SU-DHL-6 (cell line): ENCODE data around the gene CAMK2D.

ENCODE experiments used
- H2AFZ ChIP-seq: fragments of 200-600 bp; sonication (generic); 2 replicates; pipeline ENCODE4 v1.6.1; 2014; ENCODE audit warnings: low read depth, mild to moderate bottlenecking, moderate library complexity, mixed read lengths, antibody characterized with exemption, low read length; ENCODE audit not compliant: severe bottlenecking
- H3F3A ChIP-seq: fragments of 200-600 bp; shearing (Covaris generic); 2 replicates; pipeline ENCODE4 v1.6.0; 2016; ENCODE audit warnings: antibody characterized with exemption, mild to moderate bottlenecking; ENCODE audit not compliant: insufficient read depth
- H3K27ac ChIP-seq: fragments of 200-600 bp; sonication (generic); 2 replicates; pipeline ENCODE4 v1.5.1; 2016; ENCODE audit warnings: low read depth, mild to moderate bottlenecking, low read length, moderate library complexity, mixed read lengths
- H3K27me3 ChIP-seq: fragments of 200-600 bp; sonication (generic), shearing (Covaris generic); 2 replicates; pipeline ENCODE4 v1.6.0; 2014; ENCODE audit warnings: mild to moderate bottlenecking, low read length
- H3K36me3 ChIP-seq: fragments of 200-600 bp; sonication (generic); 2 replicates; pipeline ENCODE4 v1.6.1; 2014; ENCODE audit warnings: mild to moderate bottlenecking, low read length, mixed read lengths
- H3K4me2 ChIP-seq: fragments of 300-600, 200-600 bp; shearing (Covaris generic), sonication (generic); 2 replicates; pipeline ENCODE4 v1.6.0; 2014; ENCODE audit warnings: low read length, low read depth, mild to moderate bottlenecking; ENCODE audit not compliant: poor library complexity, severe bottlenecking
- H3K4me3 ChIP-seq: fragments of 200-600 bp; sonication (generic); 2 replicates; pipeline ENCODE4 v1.5.1; 2014; ENCODE audit warnings: antibody characterized with exemption, low read length, mild to moderate bottlenecking, mixed read lengths; ENCODE audit not compliant: insufficient read depth, poor library complexity, severe bottlenecking
- H3K79me2 ChIP-seq: fragments of 200-600 bp; sonication (generic); 2 replicates; pipeline ENCODE4 v1.6.1; 2014; ENCODE audit warnings: mild to moderate bottlenecking, low read length, moderate library complexity; ENCODE audit not compliant: insufficient read depth
- H3K9ac ChIP-seq: fragments of 200-600 bp; sonication (generic); 2 replicates; pipeline ENCODE4 v1.7.0; 2014; ENCODE audit warnings: mild to moderate bottlenecking, low read length
- H3K9me2 ChIP-seq: fragments of 200-600 bp; sonication (generic); replicated peaks from 2 replicates; pipeline ENCODE4 v1.6.1; 2014; ENCODE audit warnings: low read length; ENCODE audit not compliant: insufficient read depth
- H3K9me3 ChIP-seq: fragments of 200-600 bp; sonication (generic); 2 replicates; pipeline ENCODE4 v1.6.1; 2014; ENCODE audit warnings: low read length, mixed read lengths; ENCODE audit not compliant: insufficient read depth
- H4K20me1 ChIP-seq: fragments of 200-600 bp; sonication (generic); 2 replicates; pipeline ENCODE4 v1.6.1; 2014; ENCODE audit warnings: low read depth, mild to moderate bottlenecking, antibody characterized with exemption, low read length, moderate library complexity, mixed read lengths
- EZH2phosphoT487 ChIP-seq: fragments of 200-600 bp; sonication (generic), shearing (Covaris generic); conservative IDR thresholded peaks from 2 replicates; pipeline ENCODE4 v1.6.1; 2018; ENCODE audit warnings: mild to moderate bottlenecking, antibody characterized with exemption, low read length, moderate library complexity, mixed read lengths
- TF ChIP-seq, protein P1 (sequence below): fragments of 200-600 bp; sonication (generic); IDR thresholded peaks from one replicate; pipeline ENCODE4 v1.5.1; 2017; ENCODE audit warnings: antibody characterized with exemption, mild to moderate bottlenecking, low read length, moderate library complexity; ENCODE audit not compliant: insufficient read depth, poor library complexity, severe bottlenecking

CAMK2D gene

DNA sequence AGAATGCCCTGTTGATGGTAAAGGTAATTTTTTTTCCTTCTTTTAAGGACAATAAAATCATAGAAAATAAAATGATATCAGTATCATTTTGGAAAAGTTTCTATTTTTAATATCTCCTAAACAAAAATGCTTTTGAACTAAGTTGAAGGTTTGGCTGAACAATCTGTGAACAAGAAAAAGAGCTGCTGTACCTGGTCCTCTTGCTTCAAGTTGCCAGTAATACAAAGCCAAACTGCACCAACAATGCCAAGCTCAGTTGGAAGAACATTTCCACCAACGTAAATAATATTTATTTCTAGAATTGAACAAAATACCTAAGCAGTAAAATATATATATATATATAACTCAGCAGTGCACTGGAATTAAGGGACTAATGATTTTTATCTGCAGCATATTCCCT is 132.8 kb downstream of the CAMK2D start:
- no peaks in the 10 kb centered on the region for H4K20me1 ChIP-seq
- H3K4me2 ChIP-seq = no peak overlapping the region
- no peaks in the 10 kb centered on the region for H3K27me3 ChIP-seq
- no peaks in the 10 kb centered on the region for H3F3A ChIP-seq
- no peak overlapping the region for H3K27ac ChIP-seq
- TF ChIP-seq, protein P1, sequence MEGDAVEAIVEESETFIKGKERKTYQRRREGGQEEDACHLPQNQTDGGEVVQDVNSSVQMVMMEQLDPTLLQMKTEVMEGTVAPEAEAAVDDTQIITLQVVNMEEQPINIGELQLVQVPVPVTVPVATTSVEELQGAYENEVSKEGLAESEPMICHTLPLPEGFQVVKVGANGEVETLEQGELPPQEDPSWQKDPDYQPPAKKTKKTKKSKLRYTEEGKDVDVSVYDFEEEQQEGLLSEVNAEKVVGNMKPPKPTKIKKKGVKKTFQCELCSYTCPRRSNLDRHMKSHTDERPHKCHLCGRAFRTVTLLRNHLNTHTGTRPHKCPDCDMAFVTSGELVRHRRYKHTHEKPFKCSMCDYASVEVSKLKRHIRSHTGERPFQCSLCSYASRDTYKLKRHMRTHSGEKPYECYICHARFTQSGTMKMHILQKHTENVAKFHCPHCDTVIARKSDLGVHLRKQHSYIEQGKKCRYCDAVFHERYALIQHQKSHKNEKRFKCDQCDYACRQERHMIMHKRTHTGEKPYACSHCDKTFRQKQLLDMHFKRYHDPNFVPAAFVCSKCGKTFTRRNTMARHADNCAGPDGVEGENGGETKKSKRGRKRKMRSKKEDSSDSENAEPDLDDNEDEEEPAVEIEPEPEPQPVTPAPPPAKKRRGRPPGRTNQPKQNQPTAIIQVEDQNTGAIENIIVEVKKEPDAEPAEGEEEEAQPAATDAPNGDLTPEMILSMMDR = no peak
- TF ChIP-seq EZH2phosphoT487 = no peak
- H3K79me2 ChIP-seq = no peaks in the 10 kb centered on the region
- H2AFZ ChIP-seq = no peak overlapping the region
- no peaks in the 10 kb centered on the region for H3K9me2 ChIP-seq
- H3K9me3 ChIP-seq = no peaks in the 10 kb centered on the region
- H3K36me3 ChIP-seq = no peaks in the 10 kb centered on the region
- no peak overlapping the region for H3K4me3 ChIP-seq
- no peak overlapping the region for H3K9ac ChIP-seq

DNA sequence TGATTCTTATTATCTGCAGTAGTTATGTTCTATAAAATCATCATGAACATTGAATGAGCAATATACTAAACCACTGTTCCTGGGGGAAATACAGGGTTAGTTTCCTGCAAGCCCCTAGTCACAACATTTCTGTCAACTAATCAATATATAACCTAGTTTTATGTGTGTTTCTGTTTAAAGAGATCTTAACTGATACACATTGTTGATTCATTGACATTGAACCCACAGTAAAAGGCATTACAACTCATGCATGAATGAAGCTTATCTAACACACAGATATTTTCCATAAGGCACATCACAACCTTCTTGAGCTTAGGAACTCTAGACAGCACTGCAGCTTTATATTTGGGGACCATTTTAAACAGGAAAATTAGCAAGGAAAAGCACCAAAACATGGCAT is 134.2 kb downstream of the CAMK2D start:
- TF ChIP-seq EZH2phosphoT487 = no peak
- TF ChIP-seq, protein P1 = no peak
- Histone ChIP-seq H3K4me3 (no peak overlapping the region), H3K4me2 (no peak overlapping the region), H3F3A (no peaks in the 10 kb centered on the region), H3K36me3 (no peaks in the 10 kb centered on the region), H3K79me2 (no peaks in the 10 kb centered on the region), H3K27ac (no peak overlapping the region), H2AFZ (no peak overlapping the region), H3K27me3 (no peaks in the 10 kb centered on the region), H3K9me3 (no peaks in the 10 kb centered on the region), H3K9ac (no peak overlapping the region), H3K9me2 (no peaks in the 10 kb centered on the region), H4K20me1 (no peaks in the 10 kb centered on the region)

DNA sequence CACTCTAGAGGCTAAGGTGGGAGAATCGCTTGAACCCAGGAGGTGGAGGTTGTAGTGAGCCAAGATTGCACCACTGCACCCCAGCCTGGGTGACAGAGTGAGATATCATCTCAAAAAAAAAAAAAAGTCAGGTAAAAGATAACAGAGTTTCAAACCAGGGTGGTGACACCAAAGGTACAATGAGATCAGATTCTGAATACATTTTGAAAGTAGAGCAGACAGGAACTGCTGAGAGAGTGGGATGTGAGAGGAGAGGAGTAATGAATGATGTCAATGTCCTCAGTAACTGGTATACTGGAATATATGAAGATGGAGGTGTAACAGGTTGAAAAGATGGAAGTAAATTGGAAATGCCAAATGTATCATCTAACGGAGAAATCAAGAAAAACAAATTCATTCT is 135.6 kb downstream of the CAMK2D start:
- no peaks in the 10 kb centered on the region for H3K9me2 ChIP-seq
- H3F3A ChIP-seq = no peaks in the 10 kb centered on the region
- no peak overlapping the region for H3K4me3 ChIP-seq
- H3K9me3 ChIP-seq = no peaks in the 10 kb centered on the region
- H3K27ac ChIP-seq = no peak overlapping the region
- no peaks in the 10 kb centered on the region for H3K36me3 ChIP-seq
- H2AFZ ChIP-seq = no peak overlapping the region
- no peak overlapping the region for H3K9ac ChIP-seq
- H3K27me3 ChIP-seq = no peaks in the 10 kb centered on the region
- no peak overlapping the region for H3K4me2 ChIP-seq
- no peaks in the 10 kb centered on the region for H3K79me2 ChIP-seq
- H4K20me1 ChIP-seq = no peaks in the 10 kb centered on the region
- TF ChIP-seq EZH2phosphoT487 = no peak
- TF ChIP-seq, protein P1 = no peak
